Adrenal gland (tissue), 12 donors: Measurements from ENCODE around the gene CCDC85C. TPM values are rescaled to one million over a fixed set of nuclear protein-coding genes. Genes with fewer than 3 reads are reported as not detected.
"Not testable (repeated sequence)": the region's sequence is repeated elsewhere in the genome, so short reads cannot be mapped to it uniquely, and the experiment has no call there.

ENCODE experiments used
- DNase-seq, 7 donors: peaks; one replicate each; pipeline ENCODE4 v3.0.0-alpha.2; 2019 to 2020
- H3K27ac ChIP-seq, 5 donors: fragments of 200-600 bp; sonication (generic) in 4 of 5; 1 replicate in 3 of 5; 2 replicates in 2 of 5; pipeline versions ENCODE4 v1.5.1 to v1.8.0; 2016 to 2020; ENCODE audit warnings: mild to moderate bottlenecking in 1 of 5
- H3K27me3 ChIP-seq: fragments of 200-600 bp; 2 replicates; pipeline ENCODE4 v1.8.0; 2021
- H3K36me3 ChIP-seq, 2 donors: fragments of 200-600 bp; replicated peaks in 1 of 2; 1 replicate in 1 of 2; 2 replicates in 1 of 2; pipeline versions ENCODE4 v1.5.1 to v1.8.0; 2018 to 2022
- H3K4me1 ChIP-seq, 2 donors: fragments of 200-600 bp; replicated peaks in 1 of 2; 1 replicate in 1 of 2; 2 replicates in 1 of 2; pipeline versions ENCODE4 v1.5.1 to v1.8.0; 2018 to 2021
- H3K4me3 ChIP-seq, 4 donors: fragments of 200-600 bp; sonication (generic) in 3 of 4; one replicate each; pipeline ENCODE4 v1.5.1; 2016 to 2018
- H3K9me3 ChIP-seq, 3 donors: fragments of 200-600 bp; sonication (generic) in 1 of 3; replicated peaks in 1 of 3; 1 replicate in 2 of 3; 2 replicates in 1 of 3; pipeline versions ENCODE4 v1.5.1 to v1.8.0; 2016 to 2021
- POLR2A ChIP-seq, 2 donors: fragments of 450-650 bp; IDR thresholded peaks; one replicate each; pipeline ENCODE4 v1.6.1; 2017; ENCODE audit warnings: antibody characterized with exemption in 2 of 2, mild to moderate bottlenecking in 2 of 2, moderate library complexity in 1 of 2
- WGBS, 4 donors: extraction: QIAGEN DNeasy Blood & Tissue Kit in 2 of 4; methylation state at CpG; one replicate each; pipeline versions ENCODE4 v1.1.5 to v1.1.7; 2013 to 2017; 5-methylcytosine and 5-hydroxymethylcytosine counted together
- intact Hi-C, 2 donors: fragments of 100-400 bp; cut with DNase I; formaldehyde crosslinking; loops; one replicate each; pipeline versions ENCODE4 v1.14.1 to v1.15.0; 2022 to 2023
- polyA plus RNA-seq, 3 donors: library from polyadenylated mRNA; stranded (reverse); fragments of 200-250 nt in 2 of 3; fragments of 350-450 nt in 1 of 3; fragmentation: Illumina TruSeq in 1 of 3; extraction: RNeasy Lipid Tissue Mini Kit (QIAGEN cat#74804) in 1 of 3; gene quantifications; one replicate each; pipeline ENCODE4 v1.2.3, GENCODE V29; 2013 to 2014
- total RNA-seq, 9 donors: library from RNA; depleted of rRNA in 4 of 9; stranded (reverse); fragments of >200 nt in 4 of 9; fragments of 120-200 nt in 1 of 9; fragmentation: NEBNext Ultra II Directional in 1 of 9; extraction: Animal tissue kit (Norgen Biotek cat#: 25700) in 1 of 9; gene quantifications; one replicate each; pipeline versions ENCODE4 v1.1.0 to v1.2.4, GENCODE V29; 2013 to 2023
- TF ChIP-seq, protein P1 (sequence below), 6 experiments: fragments of 450-650 bp in 4 of 6; fragments of 200-600 bp in 2 of 6; sonication (generic) in 1 of 6; IDR thresholded peaks; 1 replicate in 5 of 6; 2 replicates in 1 of 6; pipeline versions ENCODE4 v1.5.1 to v1.8.0; 2016 to 2021; ENCODE audit warnings: antibody characterized with exemption in 6 of 6, mild to moderate bottlenecking in 2 of 6, moderate library complexity in 1 of 6
- donor health status: healthy with polysubstance abuse.
- donor health status: Bipolar disorder and iron deficiency.
- donor health status: DM: yes; HTN: yes; CAD: no.
- donor health status: DM: no; HTN: no; CAD: no.
- donor health status: DM: no; HTN: no; CAD: no.
- donor health status: DM: yes; HTN: yes; CAD: no.

The CCDC85C gene
- total and polyA plus RNA-seq, 12 donors = 4.2 to 59.0 (median 37.9) TPM

DNA sequence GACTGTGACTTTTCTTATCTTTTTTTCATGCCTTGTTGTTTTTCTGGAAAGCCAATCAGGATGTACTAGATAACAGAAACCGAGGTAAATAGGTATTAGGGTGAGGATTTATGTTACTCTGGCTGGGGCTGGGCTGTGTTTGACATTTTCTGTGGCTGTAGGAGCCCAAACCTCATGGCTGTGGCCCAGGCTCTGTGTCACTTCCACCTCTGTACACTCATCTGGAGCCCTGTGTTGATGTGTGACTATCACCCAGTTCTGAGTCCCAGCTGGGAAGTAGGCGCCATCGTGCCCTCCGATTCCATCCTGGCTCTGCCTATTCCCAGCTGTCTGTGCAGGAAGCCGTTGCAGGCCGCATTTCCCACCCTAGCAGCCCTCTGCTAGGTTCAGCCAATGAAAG is 39.3 kb upstream of the CCDC85C start:
- 58 to 78% (median 71%) methylated on average over 1 to 6 of the region's 6 CpGs for WGBS, 4 donors
- Histone ChIP-seq H3K4me1 (peaks cover 0 to 7% of the 10 kb centered on the region in 2 donors), H3K27ac (no peak overlapping the region), H3K9me3 (no peaks in the 10 kb centered on the region), H3K36me3 (no peaks in the 10 kb centered on the region), H3K4me3 (no peak overlapping the region), H3K27me3 (peaks cover 4% of the 10 kb centered on the region)
- DNase-seq = no peak
- intact Hi-C loops = no loop called here
- no peak for TF ChIP-seq POLR2A (IDR thresholded peaks at IDR 0.05)
- TF ChIP-seq, protein P1, sequence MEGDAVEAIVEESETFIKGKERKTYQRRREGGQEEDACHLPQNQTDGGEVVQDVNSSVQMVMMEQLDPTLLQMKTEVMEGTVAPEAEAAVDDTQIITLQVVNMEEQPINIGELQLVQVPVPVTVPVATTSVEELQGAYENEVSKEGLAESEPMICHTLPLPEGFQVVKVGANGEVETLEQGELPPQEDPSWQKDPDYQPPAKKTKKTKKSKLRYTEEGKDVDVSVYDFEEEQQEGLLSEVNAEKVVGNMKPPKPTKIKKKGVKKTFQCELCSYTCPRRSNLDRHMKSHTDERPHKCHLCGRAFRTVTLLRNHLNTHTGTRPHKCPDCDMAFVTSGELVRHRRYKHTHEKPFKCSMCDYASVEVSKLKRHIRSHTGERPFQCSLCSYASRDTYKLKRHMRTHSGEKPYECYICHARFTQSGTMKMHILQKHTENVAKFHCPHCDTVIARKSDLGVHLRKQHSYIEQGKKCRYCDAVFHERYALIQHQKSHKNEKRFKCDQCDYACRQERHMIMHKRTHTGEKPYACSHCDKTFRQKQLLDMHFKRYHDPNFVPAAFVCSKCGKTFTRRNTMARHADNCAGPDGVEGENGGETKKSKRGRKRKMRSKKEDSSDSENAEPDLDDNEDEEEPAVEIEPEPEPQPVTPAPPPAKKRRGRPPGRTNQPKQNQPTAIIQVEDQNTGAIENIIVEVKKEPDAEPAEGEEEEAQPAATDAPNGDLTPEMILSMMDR (IDR thresholded peaks at IDR 0.05) = no peak

DNA sequence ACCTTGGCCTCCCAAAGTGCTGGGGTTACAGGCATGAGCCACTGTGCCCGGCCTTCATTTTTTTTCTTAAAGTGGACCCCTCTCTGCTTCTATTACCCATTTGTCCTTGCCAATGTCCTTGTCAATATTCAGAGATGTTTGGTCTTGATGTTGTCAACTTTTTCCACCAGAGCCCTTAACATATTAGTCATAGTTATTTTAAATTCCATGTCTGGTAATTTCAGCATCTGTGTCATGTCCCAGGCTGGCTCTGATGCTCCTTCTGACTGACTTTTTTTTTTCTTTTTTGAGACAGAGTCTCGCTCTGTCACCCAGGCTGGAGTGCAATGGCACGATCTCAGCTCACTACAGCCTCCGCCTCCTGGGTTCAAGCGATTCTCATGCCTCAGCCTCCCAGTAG is 38.8 kb upstream of the CCDC85C start:
- intact Hi-C loops, H3K36me3 ChIP-seq, H3K9me3 ChIP-seq, DNase-seq, H3K27me3 ChIP-seq, H3K4me1 ChIP-seq, H3K4me3 ChIP-seq: not testable (repeated sequence)
- peak overlapping the region in 1 of 5 donors; percentile 49 for H3K27ac ChIP-seq
- 89 to 94% (median 91%) methylated on average over 5 of the region's 5 CpGs for WGBS, 4 donors

DNA sequence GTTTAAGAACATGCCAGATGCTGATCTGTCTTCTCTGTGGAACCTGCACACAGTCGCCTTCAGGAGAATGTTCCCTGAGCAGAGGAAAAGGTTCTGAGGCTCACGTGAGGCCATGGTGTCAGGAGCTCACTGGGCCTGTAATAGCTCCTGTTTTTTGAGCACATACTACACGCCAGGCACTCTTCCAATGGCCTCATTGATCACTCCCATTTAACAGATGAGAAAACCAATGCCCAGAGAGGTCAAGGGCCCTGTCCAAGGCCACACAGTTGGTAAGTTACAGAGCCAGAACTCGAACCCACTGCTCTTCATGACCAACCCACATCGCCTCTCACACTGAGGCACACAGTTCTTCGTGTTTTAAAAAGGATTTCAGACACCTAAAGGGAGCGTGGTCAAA is 33.6 kb upstream of the CCDC85C start:
- H3K36me3 ChIP-seq = no peaks in the 10 kb centered on the region
- WGBS, 4 donors = 84 to 90% (median 86%) methylated on average over 7 of the region's 7 CpGs
- H3K9me3 ChIP-seq = no peaks in the 10 kb centered on the region
- no peaks in the 10 kb centered on the region for H3K27me3 ChIP-seq
- H3K4me3 ChIP-seq = no peak overlapping the region
- intact Hi-C loops = no loop called here
- TF ChIP-seq, protein P1 (IDR thresholded peaks at IDR 0.05) = no peak
- TF ChIP-seq POLR2A (IDR thresholded peaks at IDR 0.05) = no peak
- no peak overlapping the region for H3K27ac ChIP-seq
- no peaks in the 10 kb centered on the region for H3K4me1 ChIP-seq
- no peak for DNase-seq

DNA sequence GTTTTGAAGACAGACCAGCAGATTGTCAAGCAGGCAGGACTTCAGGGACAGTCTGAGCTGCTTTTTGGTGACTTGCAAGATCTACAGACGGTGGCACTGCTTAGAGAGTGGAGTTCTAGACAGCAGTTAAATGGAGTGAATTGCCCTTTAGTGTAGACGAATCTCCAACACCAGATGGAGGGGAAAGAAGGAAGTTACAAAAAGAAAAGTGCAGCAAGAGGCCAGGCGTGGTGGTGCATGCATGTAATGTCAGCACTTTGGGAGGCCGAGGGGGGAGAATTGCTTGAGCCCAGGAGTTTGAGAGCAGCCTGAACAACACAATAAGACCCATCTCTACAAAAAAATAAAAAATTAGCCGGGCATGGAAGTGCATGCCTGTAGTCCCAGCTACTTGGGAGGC is 32.5 kb upstream of the CCDC85C start:
- DNase-seq = no peak
- intact Hi-C loops = no loop called here
- H3K9me3 ChIP-seq = no peaks in the 10 kb centered on the region
- no peak overlapping the region for H3K4me3 ChIP-seq
- H3K27me3 ChIP-seq = no peaks in the 10 kb centered on the region
- H3K36me3 ChIP-seq = no peaks in the 10 kb centered on the region
- WGBS, 4 donors = 66 to 78% (median 73%) methylated on average over 5 of the region's 5 CpGs
- H3K27ac ChIP-seq = no peak overlapping the region
- TF ChIP-seq POLR2A (IDR thresholded peaks at IDR 0.05) = no peak
- TF ChIP-seq, protein P1 (IDR thresholded peaks at IDR 0.05) = no peak
- no peaks in the 10 kb centered on the region for H3K4me1 ChIP-seq

DNA sequence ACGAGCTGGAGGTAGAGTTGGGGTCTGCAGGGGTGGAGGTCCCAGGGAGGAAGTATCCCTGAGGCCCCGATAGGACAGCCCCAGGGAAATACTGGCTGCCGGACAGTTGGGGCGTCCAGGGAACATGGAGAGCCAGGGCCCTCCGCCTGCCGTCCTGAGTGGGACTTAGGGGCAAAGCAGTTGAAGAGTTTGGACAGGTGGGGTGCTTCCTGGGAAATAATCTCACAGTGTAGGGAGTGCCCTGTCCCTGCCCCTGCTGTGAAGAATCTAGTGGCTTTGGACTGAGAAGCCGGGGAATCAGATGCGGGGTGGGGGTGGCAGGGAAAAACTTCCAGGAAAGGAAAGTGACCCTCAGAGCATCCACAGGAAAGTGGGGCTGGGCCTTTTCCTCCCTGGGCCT is 31.1 kb upstream of the CCDC85C start:
- Histone ChIP-seq H3K27me3 (no peaks in the 10 kb centered on the region), H3K4me3 (no peak overlapping the region), H3K4me1 (no peaks in the 10 kb centered on the region), H3K36me3 (no peaks in the 10 kb centered on the region), H3K27ac (no peak overlapping the region), H3K9me3 (no peaks in the 10 kb centered on the region)
- WGBS, 4 donors = 79 to 82% (median 81%) methylated on average over 6 to 8 of the region's 8 CpGs
- intact Hi-C loops = no loop called here
- DNase-seq = no peak
- no peak for TF ChIP-seq POLR2A (IDR thresholded peaks at IDR 0.05)
- TF ChIP-seq, protein P1 (IDR thresholded peaks at IDR 0.05) = no peak
